Keratinocyte (primary cell): Measurements from ENCODE around the gene FARP2.

ENCODE experiments used
- CTCF ChIP-seq, 3 experiments: IDR thresholded peaks in 1 of 3; conservative IDR thresholded peaks in 1 of 3; optimal IDR thresholded peaks in 1 of 3; 2 replicates in 2 of 3; 3 replicates in 1 of 3; pipeline versions ENCODE3 to v1.5.1; 2011; ENCODE audit warnings: low read length in 3 of 3, mild to moderate bottlenecking in 3 of 3, moderate library complexity in 2 of 3, control low read depth in 1 of 3, inconsistent platforms in 1 of 3; ENCODE audit not compliant: insufficient read depth in 2 of 3; ENCODE audit errors: extremely low read depth in 1 of 3
- EZH2 ChIP-seq: IDR thresholded peaks from one replicate; pipeline ENCODE4 v1.6.1; 2012; ENCODE audit warnings: inconsistent platforms, mild to moderate bottlenecking, low read length, moderate library complexity

GRCh38 chr2:241372361-241372992, 16.4 kb downstream of the FARP2 start:
- TF ChIP-seq CTCF (optimal IDR thresholded peaks at IDR 0.05 in 1 of 3, IDR thresholded peaks at IDR 0.05 in 1 of 3, conservative IDR thresholded peaks at IDR 0.05 in 1 of 3; ENCODE audit: extremely low read depth in 1 of 3, insufficient read depth in 2 of 3, low read length in 3 of 3) (no peak), EZH2 (no peak)
